Measurements from ENCODE around the gene NXNL2. TPM values are rescaled to one million over a fixed set of nuclear protein-coding genes. Genes with fewer than 3 reads are reported as not detected.

NXNL2 gene
- total and polyA plus RNA-seq, 10 of the 15 experiments (the other 5 are each of a cell fraction or from before 2014, with no cell fraction given), result not detected

- no peak overlapping the region for H3K27ac ChIP-seq (ENCODE audit: control insufficient read depth, insufficient read depth)
- no peaks in the 10 kb centered on the region for H3K4me1 ChIP-seq (ENCODE audit: control insufficient read depth, insufficient read depth, low read length)
- ChIA-PET SMC1A (ENCODE audit: uncharacterized antibody, unreplicated experiment) (interaction anchor here (0.6 to 1.6 kb wide), 2 partner anchors 81 to 893 kb away, joined by 3 read pairs; no protein-coding TSS in a partner anchor), CTCF (interaction anchor here (0.9 kb wide), 1 partner anchor 12 kb away, joined by 3 read pairs; no protein-coding TSS in a partner anchor), RAD21 (ENCODE audit: unreplicated experiment) (no interaction called here), POLR2A (no interaction called here)
- DNase-seq (ENCODE audit: low read depth, low spot score) (peak; percentile 27), FAIRE-seq (no peak), ATAC-seq (peak; percentile 74)
- no peaks in the 10 kb centered on the region for H3K36me3 ChIP-seq (ENCODE audit: control insufficient read depth in 2 of 2, insufficient read depth in 2 of 2, low read length in 1 of 2)
- no peaks in the 10 kb centered on the region for H3K9me3 ChIP-seq (replicated peaks; ENCODE audit: control insufficient read depth, insufficient read depth, low read length)
- intact Hi-C loops (cut with micrococcal nuclease; ENCODE audit: unreplicated experiment) (no loop called here), in situ Hi-C loops (cut with MboI) (no loop called here)
- no peak overlapping the region for H2AFZ ChIP-seq (ENCODE audit: control insufficient read depth, low read depth, low read length)
- H4K20me1 ChIP-seq (ENCODE audit: control insufficient read depth, insufficient read depth), result no peaks in the 10 kb centered on the region
- H3K79me2 ChIP-seq (ENCODE audit: control insufficient read depth, insufficient read depth, low read length), result no peaks in the 10 kb centered on the region
- H3K4me2 ChIP-seq (ENCODE audit: control insufficient read depth, insufficient read depth), result no peak overlapping the region
- no peak overlapping the region for H3K4me3 ChIP-seq
- BruUV-seq (replicated peaks), result no TSS peak
- H3K27me3 ChIP-seq (replicated peaks in 1 of 2; ENCODE audit: control insufficient read depth in 2 of 2, insufficient read depth in 2 of 2, low read length in 1 of 2), result no peaks in the 10 kb centered on the region
- WGBS (ENCODE audit: insufficient coverage, insufficient replicate concordance, low lambda C conversion rate, missing lambda C conversion rate), result 2% methylated on average over 3 of the region's 3 CpGs
- no peak overlapping the region for H3K9ac ChIP-seq (ENCODE audit: control insufficient read depth, insufficient read depth, low read length)
- no peak for TF ChIP-seq GATAD2B (conservative IDR thresholded peaks at IDR 0.05; ENCODE audit: low read depth)
- TF ChIP-seq, protein P1, sequence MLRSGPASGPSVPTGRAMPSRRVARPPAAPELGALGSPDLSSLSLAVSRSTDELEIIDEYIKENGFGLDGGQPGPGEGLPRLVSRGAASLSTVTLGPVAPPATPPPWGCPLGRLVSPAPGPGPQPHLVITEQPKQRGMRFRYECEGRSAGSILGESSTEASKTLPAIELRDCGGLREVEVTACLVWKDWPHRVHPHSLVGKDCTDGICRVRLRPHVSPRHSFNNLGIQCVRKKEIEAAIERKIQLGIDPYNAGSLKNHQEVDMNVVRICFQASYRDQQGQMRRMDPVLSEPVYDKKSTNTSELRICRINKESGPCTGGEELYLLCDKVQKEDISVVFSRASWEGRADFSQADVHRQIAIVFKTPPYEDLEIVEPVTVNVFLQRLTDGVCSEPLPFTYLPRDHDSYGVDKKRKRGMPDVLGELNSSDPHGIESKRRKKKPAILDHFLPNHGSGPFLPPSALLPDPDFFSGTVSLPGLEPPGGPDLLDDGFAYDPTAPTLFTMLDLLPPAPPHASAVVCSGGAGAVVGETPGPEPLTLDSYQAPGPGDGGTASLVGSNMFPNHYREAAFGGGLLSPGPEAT (IDR thresholded peaks at IDR 0.05; ENCODE audit: low read depth), result peak; percentile 40; the same call in 1 of the 2 replicates
- TF ChIP-seq CREM (IDR thresholded peaks at IDR 0.05; ENCODE audit: low read depth), result no peak
- no peak for TF ChIP-seq HDAC6 (IDR thresholded peaks at IDR 0.05; ENCODE audit: unreplicated experiment)
- TF ChIP-seq RFX5 (IDR thresholded peaks at IDR 0.05; ENCODE audit: low read depth, low read length), result no peak
- TF ChIP-seq, protein P2, sequence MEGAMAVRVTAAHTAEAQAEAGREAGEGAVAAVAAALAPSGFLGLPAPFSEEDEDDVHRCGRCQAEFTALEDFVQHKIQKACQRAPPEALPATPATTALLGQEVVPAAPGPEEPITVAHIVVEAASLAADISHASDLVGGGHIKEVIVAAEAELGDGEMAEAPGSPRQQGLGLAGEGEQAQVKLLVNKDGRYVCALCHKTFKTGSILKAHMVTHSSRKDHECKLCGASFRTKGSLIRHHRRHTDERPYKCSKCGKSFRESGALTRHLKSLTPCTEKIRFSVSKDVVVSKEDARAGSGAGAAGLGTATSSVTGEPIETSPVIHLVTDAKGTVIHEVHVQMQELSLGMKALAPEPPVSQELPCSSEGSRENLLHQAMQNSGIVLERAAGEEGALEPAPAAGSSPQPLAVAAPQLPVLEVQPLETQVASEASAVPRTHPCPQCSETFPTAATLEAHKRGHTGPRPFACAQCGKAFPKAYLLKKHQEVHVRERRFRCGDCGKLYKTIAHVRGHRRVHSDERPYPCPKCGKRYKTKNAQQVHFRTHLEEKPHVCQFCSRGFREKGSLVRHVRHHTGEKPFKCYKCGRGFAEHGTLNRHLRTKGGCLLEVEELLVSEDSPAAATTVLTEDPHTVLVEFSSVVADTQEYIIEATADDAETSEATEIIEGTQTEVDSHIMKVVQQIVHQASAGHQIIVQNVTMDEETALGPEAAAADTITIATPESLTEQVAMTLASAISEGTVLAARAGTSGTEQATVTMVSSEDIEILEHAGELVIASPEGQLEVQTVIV (IDR thresholded peaks at IDR 0.05; ENCODE audit: borderline replicate concordance, partially characterized antibody), result no peak
- peak; percentile 29; the same call in 1 of the 2 replicates for TF ChIP-seq JUNB (IDR thresholded peaks at IDR 0.05)
- peak; percentile 47; the same call in 1 of the 2 replicates for TF ChIP-seq IRF4 (IDR thresholded peaks at IDR 0.05; ENCODE audit: low read depth, low read length)
- no peak for TF ChIP-seq RAD21 (IDR thresholded peaks at IDR 0.05; ENCODE audit: insufficient read depth, low read depth, low read length)
- no peak for TF ChIP-seq RCOR1 (conservative IDR thresholded peaks at IDR 0.05; ENCODE audit: low read depth, low read length)
- TF ChIP-seq NR2C2 (IDR thresholded peaks at IDR 0.05; ENCODE audit: borderline replicate concordance, control insufficient read depth, insufficient read length, low read depth), result no peak
- no peak for TF ChIP-seq USF2 (IDR thresholded peaks at IDR 0.05; ENCODE audit: borderline replicate concordance, low read depth, low read length)
- TF ChIP-seq, protein P3, sequence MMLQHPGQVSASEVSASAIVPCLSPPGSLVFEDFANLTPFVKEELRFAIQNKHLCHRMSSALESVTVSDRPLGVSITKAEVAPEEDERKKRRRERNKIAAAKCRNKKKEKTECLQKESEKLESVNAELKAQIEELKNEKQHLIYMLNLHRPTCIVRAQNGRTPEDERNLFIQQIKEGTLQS (IDR thresholded peaks at IDR 0.05; ENCODE audit: borderline replicate concordance, extremely low read depth, low read depth, low read length), result no peak
- TF ChIP-seq IKZF1 (conservative IDR thresholded peaks at IDR 0.05), result 0 out of 2 replicates have a peak, but pooled peaks have one; percentile 30
- no peak for TF ChIP-seq MAX (IDR thresholded peaks at IDR 0.05; ENCODE audit: low read depth, low read length)
- 0 out of 2 replicates have a peak, but pooled peaks have one; percentile 21 for TF ChIP-seq BCL11A (IDR thresholded peaks at IDR 0.05; ENCODE audit: low read depth, low read length)
- TF ChIP-seq RUNX3 (IDR thresholded peaks at IDR 0.05; ENCODE audit: low read length), result peak; percentile 84
- TF ChIP-seq PAX8 (IDR thresholded peaks at IDR 0.05), result no peak
Measured at GRCh38 chr9:88567870-88568269, 32.9 kb downstream of the NXNL2 start.
